Cortex of kidney (tissue), 1 donor: ENCODE data around the gene NOL11.
"Not testable (repeated sequence)": the region's sequence is repeated elsewhere in the genome, so short reads cannot be mapped to it uniquely, and the experiment has no call there.

Experiments used
- DNase-seq: peaks from one replicate; lab custom pipeline; 2025; lab: John Stamatoyannopoulos, UW

The NOL11 gene

DNA sequence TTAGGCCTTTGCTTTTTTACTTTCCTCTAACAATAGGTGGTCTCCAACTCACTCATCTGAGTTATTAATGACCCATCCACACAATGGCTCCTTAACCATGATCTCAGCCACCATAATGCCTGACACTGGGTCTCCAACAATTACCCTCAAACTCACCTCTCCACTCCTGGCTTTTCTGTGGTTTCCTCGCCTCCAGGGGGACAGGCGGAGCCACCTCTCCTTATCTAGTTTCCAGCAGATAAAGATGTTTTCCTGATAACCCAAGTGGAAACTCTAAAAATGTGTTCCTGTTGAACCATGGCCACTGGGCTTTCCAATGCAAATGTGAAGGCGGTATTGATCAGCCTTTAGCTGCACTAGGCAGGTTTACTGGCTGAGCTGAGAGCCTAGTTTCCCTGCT is 9.4 kb upstream of the NOL11 start:
- DNase-seq = no peak

DNA sequence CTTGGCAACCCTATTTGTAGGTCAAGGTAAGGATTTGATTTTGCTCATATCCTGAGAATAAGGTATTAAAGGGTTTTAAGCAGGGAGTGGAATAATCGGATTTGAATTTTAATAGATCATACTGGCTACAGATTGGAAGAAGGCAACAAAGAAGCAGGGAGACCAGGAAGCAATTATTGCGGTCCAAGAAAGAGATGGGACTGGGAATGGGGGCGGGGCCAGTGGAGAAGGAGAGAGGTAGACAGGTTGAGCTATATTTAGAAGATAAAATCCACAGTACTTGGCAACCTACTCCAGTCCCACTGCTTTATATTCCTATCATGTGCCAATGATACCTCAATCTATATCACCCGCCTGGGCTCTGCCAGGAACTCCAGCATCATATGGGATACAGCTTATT is 5.8 kb upstream of the NOL11 start:
- DNase-seq = no peak

DNA sequence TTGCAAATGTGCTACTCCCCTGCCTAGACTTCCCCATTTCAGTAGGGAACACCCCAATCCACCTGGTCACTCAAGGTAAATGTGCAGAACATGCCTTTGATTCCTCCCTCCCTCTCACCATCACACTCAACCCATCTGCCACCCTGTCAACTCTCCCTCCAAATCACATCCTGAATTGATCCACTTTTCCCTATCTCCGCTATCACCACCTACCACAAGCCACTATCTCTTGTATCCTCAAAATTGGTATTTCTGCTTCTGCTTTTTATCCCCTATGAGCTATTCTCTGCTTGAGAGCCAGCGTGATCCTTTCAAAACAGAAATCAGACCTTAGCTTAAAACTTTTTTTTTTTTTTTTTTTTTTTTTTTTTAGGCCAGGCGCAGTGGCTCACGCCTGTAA is 5.4 kb upstream of the NOL11 start:
- DNase-seq = no peak

DNA sequence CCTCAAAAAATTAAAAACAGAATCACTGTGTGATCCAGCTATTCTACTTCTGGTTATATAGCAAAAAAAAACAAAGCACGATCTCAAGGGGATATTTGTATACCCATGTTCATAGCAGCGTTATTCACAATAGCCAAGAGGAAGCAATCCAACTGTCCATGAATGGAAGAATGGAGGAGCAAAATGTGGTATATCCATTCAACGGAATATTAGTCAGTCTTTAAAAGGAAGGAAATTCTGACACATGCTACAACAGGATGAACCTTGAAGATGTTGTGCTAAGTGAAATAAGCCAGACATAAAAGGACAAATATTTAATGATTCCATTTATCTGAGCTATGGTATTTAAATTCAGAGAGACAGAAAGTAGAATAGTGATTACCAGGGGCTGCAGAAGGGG is 4.6 kb upstream of the NOL11 start:
- DNase-seq = no peak

DNA sequence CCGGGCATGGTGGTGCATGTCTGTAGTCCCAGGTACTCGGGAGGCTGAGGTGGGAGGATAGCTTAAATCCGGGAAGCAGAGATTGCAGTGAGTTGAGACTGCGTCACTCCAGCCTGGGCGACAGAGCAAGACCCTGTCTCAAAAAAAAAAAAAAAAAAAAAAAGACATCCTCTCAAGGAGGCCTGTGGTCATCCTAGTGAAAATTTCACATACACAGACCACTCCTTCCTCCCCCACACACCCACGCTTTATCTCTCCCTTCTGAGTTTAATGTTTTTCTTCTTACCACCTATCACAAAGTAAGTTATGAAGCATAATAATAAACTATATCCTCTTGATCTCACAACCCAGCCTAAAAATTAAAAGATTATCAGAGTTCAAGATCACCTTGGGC is 1.3 kb upstream of the NOL11 start:
- no peak for DNase-seq

DNA sequence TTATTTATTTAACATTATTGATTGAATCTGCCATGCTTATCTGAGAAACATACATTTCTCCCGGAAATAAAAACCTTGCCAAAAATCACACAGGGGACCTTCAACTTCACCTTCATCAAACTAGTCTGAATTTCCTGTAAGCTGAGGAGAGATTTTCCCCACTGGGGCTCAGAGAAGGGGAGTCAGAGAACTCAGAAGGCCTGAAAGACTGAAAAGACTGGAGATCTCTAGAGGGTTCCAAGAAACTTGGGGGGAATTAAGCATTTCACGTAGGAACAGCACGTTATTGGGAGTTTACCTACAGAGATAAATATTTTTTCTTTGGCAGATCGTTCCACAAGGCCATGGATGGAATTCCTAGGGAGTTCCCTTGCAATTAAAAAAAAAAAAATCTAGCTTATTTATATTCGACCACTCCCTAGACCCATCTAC is 528 bp upstream of the NOL11 start:
- DNase-seq = no peak

DNA sequence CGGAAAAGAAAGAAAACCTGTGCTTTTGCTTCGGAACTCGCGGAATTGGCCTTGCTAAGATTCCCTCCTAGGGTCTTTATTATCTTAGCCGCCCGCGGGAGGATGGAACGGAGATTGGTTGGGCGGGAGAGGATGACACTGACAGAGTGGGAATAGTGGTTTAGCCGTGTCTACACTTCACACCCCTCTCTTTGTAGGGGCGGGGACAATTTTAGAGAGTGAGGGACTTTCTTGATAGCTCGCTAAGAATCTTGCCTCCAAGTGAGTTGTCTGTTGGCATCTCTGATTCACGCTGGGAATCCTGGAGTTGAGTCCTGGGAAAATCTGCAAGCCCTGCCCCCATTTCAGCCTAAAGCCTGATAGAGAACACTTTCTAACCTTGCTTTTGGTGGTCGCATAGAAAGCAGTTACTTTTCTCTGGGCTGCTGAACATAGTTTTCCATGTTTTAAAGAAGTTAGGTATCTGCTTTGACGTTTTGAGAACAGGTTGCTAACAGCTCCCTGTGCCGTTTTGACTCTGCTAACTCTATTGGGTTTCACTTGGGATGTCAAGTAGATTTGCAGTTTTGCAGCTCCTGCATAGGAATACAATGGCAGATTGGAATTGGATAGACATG is 697 bp downstream of the NOL11 start:
- DNase-seq = no peak

DNA sequence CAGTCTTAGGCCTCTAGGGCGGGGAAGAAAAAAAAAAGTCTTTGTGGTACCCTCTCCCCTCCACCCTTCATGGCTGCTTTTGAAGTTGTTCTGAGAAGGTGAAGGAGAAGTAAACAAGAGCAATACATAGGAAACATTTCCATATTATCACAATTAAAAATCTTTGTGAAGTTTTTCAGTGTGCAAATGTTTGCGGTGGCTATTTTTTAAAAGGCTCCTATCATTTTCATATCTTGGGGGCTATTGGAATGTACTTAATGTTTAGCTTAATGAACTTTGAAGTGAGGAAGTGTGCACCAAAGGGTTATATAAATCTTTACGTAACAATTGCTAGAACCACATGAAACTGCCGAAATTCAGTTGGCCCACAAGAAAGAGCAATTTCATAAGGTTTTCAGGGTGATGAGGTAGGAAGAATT is 7.6 kb downstream of the NOL11 start:
- DNase-seq = no peak

DNA sequence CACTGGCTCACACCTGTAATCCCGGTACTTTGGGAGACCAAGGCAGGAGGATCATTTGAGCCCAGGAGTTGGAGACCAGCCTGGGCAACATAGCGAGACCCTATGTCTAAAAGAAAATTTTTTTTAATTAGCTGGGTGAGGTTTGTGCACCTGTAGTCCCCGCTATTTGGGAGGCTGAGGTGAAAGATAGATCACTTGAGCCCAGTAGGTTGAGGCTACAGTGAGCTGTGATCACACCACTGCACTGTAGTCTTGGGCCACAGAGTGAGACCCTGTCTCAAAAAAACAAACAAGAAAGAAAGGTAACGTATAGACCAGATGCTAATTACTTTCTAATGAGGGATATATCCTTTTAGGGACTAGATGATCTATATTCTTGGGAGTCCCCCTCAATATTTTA is 8.1 kb downstream of the NOL11 start:
- DNase-seq = no peak

DNA sequence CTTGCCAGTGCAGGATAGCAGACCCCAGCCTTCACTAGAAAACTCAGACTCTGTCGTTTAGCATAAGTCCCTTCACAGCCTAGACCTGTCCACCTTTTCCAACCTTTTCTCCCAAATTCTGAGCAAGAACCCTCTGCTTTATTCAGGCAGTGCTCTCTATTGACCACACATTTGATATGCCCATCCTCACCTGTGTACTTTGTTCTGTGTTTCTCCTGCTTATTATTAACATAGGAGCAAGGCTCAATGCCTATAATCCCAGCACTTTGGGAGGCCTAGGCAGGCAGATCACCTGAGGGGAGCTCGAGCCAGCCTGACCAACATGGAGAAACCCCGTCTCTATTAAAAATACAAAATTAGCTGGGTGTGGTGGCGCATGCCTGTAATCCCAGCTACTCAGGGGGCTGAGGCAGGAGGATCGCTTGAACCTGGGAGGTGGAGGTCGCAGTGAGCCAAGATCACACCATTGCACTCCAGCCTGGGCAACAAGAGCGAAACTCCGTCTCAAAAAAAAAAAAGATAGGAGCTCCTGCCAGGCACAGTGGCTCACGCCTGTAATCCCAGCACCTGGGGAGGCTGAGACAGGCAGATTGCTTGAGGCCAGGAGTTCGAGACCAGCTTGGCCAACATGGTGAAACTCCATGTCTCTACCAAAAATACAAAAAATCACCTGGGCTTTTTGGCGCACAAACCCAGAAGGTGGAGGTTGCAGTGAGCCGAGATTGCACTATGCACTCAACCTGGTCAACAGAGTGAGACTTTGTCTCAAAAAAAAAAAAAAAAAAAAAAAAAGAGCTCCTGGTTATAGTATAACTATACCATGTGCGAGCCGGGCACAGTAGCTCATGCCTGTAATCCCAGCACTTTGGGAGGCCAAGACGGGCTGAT is 9.7 kb downstream of the NOL11 start:
- DNase-seq = not testable (repeated sequence)

DNA sequence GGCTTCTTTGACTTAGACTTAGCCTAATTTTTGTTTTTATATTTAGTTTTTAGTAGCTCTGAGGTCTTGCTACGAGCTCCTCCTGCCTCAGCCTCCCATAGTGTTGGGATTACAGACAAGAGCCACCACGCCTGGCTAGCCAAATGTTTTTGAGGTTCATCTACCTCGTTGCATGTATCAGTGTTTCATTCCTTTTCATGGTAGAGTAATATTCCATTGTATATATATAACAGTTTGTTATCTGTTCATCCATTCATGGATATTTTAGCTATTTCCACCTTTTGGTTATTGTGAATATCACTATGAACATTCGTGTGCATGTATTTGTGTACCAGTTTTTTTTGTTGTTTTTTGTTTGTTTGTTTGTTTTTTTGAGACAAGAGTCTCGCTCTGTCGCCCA is 12.2 kb downstream of the NOL11 start:
- DNase-seq = no peak

DNA sequence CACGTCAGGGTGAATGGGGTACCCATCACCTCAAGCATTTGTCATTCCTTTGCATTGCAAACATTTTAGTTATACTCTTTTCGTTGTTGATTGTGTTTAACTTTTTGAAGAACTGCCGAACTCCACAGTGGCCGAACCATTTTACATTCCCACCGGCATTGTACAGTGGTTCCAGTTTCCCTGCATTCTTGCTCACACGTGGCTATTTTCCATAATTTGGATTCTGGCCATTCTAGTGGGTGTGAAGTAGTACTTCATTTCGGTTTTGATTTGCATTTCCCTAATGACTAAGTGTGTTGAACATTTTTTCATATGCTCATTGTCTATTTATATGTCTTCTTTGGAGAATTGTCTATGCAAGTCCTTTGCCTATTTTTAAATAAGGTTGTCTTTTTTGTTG is 13.0 kb downstream of the NOL11 start:
- no peak for DNase-seq

DNA sequence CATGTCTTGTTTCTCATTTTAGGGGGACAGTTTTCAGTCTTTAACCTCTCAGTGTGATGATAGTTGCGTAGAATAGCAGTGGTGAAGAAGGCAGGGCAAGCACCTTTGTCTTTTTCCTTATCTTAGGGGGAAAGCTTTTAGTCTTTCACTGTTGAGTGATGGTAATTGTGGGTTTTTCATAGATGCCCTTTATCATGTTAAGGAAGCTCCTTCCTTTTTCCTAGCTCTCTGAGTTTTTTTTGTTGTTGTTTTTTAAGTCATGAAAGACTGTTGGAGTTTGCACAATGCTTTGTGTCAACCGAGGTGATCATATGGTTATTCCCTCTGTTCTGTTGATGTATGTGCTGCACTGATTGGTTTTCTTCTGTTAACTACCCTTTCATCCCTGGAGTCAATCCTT is 15.7 kb downstream of the NOL11 start:
- DNase-seq = no peak

DNA sequence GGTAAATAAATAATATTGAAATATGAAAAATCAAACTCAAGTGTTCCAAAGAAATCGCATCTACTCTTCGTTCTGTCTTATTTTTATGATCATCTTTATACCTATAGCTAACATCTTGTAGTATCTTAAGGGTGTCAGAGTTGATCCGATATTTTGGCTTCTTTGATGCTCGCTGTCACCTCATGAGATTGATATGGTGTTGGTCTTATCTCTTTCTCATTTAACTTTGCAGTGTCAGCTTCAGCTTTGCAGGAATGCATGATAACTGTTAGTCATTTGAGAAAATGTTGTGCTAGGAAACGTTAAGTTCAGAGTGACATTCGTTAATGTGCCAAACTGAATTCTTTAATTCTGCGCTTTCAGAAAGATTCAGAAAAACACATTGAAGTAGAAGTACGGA is 19.4 kb downstream of the NOL11 start:
- DNase-seq = no peak

DNA sequence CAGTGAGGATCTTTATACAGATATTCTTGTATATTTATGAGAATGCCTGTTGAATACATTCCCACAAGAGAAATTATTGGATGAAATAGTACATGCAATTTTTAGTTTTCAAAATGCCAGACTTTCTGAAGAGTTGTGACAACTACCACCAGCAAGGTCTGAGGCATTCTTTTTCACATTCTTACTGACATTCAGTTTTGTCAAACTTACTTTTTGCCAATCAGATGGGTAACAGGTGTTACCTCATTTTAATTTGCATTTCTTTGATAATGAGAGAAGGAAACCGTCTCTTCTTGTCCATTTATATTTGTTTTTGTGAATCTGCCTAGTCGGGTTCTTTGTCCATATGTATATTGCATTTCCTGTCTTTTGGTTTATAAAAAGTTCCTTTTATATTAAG is 24.3 kb downstream of the NOL11 start:
- DNase-seq = no peak

DNA sequence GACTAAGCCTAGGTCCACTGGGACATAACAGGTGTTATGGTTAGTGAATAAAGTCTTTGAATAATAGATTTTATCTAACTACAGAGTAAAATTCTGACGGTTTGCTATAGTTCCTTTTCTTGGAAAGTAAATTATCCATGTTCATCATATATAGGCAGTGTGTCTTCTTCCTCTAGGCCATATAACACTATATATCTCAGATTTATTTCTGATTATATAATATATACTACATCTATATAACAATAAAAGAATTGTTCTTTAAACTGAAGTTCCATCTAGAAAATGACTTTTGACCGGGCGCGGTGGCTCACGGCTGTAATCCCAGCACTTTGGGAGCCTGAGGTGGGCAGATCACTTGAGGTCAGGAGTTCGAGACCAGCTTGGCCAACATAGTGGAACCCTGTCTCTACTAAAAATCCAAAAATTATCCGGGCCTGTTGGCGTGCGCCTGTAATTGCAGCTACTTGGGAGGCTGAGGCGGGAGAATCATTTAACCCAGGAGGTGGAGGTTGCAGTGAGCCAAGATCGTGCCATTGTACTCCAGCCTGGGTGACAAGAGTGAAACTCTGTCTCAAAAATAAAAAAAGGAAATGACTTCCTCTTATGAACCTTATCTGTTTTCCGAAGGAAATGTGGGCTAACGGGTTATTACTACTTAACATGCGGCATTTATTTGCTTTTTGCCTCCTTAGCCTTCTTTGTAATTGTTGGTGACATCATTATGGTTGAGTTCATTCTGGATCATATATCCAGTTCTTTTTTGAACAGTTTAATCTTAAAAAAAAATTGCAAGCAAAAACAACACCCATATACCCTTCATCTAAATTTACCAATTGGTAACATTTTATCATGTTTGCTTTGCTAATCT is 29.2 kb downstream of the NOL11 start:
- DNase-seq = no peak

DNA sequence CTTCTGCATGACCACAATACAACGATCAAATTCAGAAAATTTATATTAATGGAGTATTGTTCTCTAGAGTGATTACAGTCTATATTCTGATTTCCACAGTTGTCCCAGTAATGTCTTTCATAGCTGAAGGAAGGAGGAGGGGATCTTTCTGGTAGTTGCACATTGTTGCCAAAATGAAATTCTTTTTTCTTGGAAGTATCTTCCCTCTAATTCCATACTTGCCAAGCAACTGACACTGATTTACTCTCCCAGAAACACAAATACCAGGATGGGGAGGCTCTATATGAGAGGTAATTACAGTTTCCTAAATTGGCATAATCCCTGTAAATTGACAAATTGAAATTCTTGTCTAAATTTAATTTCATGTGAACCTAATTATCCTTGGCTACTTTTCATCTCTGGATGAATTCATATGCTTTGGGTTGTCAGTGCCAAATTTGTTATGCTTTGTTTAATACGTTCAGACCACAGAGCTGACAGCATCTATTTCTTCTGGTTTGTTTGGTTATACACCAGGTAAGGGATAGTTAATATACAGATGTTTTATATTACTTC is 30.0 kb downstream of the NOL11 start:
- DNase-seq = no peak

DNA sequence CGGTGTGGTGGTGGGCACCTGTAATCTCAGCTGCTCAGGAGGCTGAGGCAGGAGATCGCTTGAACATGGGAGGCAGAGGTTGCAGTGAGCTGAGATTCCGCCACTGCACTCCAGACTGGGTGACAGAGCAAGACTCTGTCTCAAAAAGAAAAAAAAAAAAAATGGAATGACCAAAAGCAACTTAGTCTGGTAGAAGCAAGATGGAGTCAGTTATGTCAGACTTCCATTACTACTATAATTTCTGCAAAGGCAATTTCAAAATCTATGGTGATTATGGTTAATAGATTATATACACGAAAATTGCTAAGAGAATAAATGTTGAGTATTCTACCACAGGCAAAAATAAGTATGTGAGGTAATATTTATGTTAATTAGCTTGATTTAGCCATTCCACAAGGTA is 32.3 kb downstream of the NOL11 start:
- DNase-seq = no peak

DNA sequence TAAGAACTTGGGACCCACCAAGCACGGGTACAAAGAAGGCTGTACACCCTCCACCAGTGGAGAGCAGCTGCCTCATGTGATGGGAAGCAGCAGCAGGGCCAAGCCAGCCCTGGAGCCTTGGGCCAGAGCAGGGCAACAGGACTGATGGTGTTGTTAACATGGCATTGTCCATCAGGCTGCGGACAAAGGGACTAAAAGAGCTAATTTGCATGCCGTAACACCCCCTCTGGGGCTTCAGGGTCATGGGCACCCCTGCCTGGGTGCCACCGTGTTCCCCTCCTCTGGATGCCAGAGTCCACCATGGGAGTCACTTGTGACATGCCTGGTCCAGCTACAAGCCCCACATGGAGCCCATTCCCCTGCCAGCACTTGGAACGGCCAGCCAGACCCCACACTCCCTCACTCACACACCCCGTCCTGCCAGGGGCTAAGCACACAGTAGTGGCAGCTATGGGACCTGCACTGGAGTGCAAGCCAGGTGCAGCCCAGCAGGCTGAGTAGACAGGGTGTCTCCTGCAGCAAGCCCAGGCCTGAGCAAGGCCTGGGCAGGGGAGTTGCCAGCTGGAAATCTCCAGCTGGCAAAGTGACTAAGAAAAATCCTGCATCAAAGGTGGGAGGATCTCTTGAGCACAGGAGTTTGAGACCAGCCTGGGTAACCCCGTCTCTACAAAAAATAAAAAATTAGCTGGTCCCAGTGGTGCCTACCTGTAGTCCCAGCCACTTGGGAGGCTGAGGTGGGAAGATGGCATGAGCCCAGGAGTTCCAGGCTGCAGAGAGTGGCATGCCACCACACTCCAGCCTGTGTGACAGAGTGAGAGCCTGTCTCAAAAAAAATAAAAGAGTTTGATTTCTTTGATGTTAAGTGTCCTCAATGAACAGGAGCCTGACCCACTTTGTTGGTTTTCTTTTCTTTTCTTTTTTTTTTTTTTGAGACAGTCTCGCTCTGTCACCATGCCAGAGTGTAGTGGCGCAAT is 33.7 kb downstream of the NOL11 start:
- DNase-seq = no peak

DNA sequence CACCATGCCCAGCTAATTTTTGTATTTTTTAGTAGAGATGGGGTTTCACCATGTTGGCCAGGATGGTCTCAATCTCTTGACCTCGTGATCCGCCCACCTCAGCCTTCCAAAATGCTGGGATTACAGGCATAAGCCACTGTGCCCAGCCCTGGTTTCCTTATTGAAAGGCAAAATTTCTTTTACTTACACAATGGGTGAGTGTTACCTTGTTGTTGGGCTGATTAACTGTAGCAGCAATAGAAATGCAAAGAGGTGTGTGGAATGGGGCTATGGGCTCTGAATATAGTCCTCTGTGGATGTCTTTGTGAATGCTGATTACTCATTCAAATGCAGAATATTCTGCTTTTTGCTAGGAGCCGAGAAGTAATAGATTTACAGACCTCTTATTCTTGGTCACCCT is 34.4 kb downstream of the NOL11 start:
- DNase-seq = not testable (repeated sequence)

DNA sequence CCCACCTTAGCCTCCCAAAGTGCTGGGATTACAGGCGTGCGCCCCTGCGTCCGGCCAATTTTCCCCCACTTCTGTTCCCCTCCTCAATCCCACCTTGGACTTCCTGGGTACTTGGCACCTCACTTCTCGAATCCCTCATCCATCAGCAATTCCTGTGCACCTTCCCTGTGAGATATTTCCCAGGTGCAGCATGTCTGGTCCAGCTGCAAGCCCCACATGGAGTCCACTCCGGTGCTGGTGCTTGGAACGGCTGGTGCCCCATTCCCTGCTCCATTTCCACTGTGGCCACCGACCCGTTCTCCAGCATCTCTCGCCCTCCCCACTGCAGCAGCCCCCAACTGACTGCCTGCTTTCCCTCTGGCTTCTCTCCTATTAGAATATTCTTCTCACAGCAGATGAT is 35.3 kb downstream of the NOL11 start:
- no peak for DNase-seq
